Thyroid gland (tissue), 4 donors: ENCODE results near the gene USO1. TPM values are rescaled to one million over a fixed set of nuclear protein-coding genes. Genes with fewer than 3 reads are reported as not detected.

Experiments
- DNase-seq, 2 donors: peaks; one replicate each; pipeline ENCODE4 v3.0.0-alpha.2; 2019
- H3K27ac ChIP-seq, 3 donors: fragments of 200-600 bp; sonication (generic); 1 replicate in 2 of 3; 2 replicates in 1 of 3; pipeline ENCODE4 v1.5.1; 2016 to 2019; ENCODE audit warnings: mild to moderate bottlenecking in 1 of 3, moderate library complexity in 1 of 3
- H3K27me3 ChIP-seq: fragments of 200-600 bp; sonication (generic); one replicate; pipeline ENCODE4 v1.5.1; 2019
- H3K36me3 ChIP-seq, 2 donors: fragments of 200-600 bp; sonication (generic); one replicate each; pipeline ENCODE4 v1.5.1; 2016 to 2019
- H3K4me1 ChIP-seq, 2 donors: fragments of 200-600 bp; sonication (generic); one replicate each; pipeline ENCODE4 v1.5.1; 2017 to 2019
- H3K4me3 ChIP-seq, 3 donors: fragments of 200-600 bp; sonication (generic); replicated peaks in 1 of 3; 1 replicate in 2 of 3; 2 replicates in 1 of 3; pipeline ENCODE4 v1.5.1; 2016; ENCODE audit warnings: mild to moderate bottlenecking in 1 of 3
- H3K9me3 ChIP-seq: fragments of 200-600 bp; sonication (generic); one replicate; pipeline ENCODE4 v1.5.1; 2017
- CTCF ChIP-seq, 6 experiments: fragments of 200-600 bp in 3 of 6; fragments of 450-650 bp in 3 of 6; sonication (generic) in 3 of 6; IDR thresholded peaks; one replicate each; pipeline ENCODE4 v1.5.1; 2016 to 2019; ENCODE audit warnings: antibody characterized with exemption in 6 of 6, mild to moderate bottlenecking in 2 of 6, inconsistent platforms in 1 of 6, moderate library complexity in 1 of 6
- POLR2A ChIP-seq, 2 donors: fragments of 450-650 bp; IDR thresholded peaks; one replicate each; pipeline ENCODE4 v1.6.1; 2017; ENCODE audit warnings: antibody characterized with exemption in 2 of 2, mild to moderate bottlenecking in 2 of 2, moderate library complexity in 1 of 2
- WGBS, 2 donors: methylation state at CpG; one replicate each; pipeline ENCODE4 v1.1.5; 2017; 5-methylcytosine and 5-hydroxymethylcytosine counted together
- intact Hi-C: fragments of 100-400 bp; cut with DNase I; formaldehyde crosslinking; loops from one replicate; pipeline ENCODE4 v1.15.1; 2023
- total RNA-seq, 4 donors: library from RNA; depleted of rRNA; stranded (reverse); fragments of >200 nt; gene quantifications; one replicate each; pipeline ENCODE4 v1.2.3, GENCODE V29; 2016

USO1 gene
- total RNA-seq, 4 donors from 2014 or later, result 97.2 to 102 (median 100) TPM

DNA sequence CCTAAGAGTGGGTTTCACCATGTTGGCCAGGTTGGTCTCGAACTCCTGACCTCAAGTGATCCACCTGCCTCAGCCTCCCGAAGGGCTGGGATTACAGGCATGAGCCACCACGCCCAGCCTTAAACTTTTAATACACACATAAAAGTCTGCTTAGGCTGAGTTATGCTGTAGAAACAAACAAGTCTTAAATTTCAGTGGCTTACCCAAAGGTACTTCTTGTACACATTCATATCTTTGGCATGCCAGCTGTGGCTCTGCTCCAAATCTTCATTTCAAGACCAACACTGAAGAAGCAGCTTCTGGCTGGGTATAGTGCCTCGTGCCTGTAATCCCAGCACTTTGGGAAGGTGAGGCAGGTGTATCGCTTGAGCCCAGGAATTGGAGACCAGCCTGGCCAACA, 97.6 kb downstream of the USO1 start:
- Histone ChIP-seq H3K4me1 (peaks cover 10 to 15% of the 10 kb centered on the region in 2 donors), H3K27ac (no peak overlapping the region), H3K36me3 (no peaks in the 10 kb centered on the region), H3K4me3 (no peak overlapping the region), H3K27me3 (no peaks in the 10 kb centered on the region), H3K9me3 (no peaks in the 10 kb centered on the region)
- DNase-seq, result peak in 1 of 2 donors; percentile 41
- TF ChIP-seq CTCF (IDR thresholded peaks at IDR 0.05), result no peak
- no peak for TF ChIP-seq POLR2A (IDR thresholded peaks at IDR 0.05)
- intact Hi-C loops, result no loop called here
- WGBS, 2 donors, result 89 to 92% methylated on average over 5 of the region's 5 CpGs

GRCh38 chr4:75822416-75822815, 98.0 kb downstream of the USO1 start:
- intact Hi-C loops, result no loop called here
- no peaks in the 10 kb centered on the region for H3K9me3 ChIP-seq
- H3K27me3 ChIP-seq, result no peaks in the 10 kb centered on the region
- TF ChIP-seq POLR2A (IDR thresholded peaks at IDR 0.05) (no peak), CTCF (IDR thresholded peaks at IDR 0.05) (no peak)
- no peaks in the 10 kb centered on the region for H3K36me3 ChIP-seq
- DNase-seq, result no peak
- WGBS, 2 donors, result 92 to 94% methylated on average over 5 of the region's 5 CpGs
- H3K27ac ChIP-seq, result no peak overlapping the region
- peaks cover 10 to 15% of the 10 kb centered on the region in 2 donors for H3K4me1 ChIP-seq
- H3K4me3 ChIP-seq, result no peak overlapping the region

DNA sequence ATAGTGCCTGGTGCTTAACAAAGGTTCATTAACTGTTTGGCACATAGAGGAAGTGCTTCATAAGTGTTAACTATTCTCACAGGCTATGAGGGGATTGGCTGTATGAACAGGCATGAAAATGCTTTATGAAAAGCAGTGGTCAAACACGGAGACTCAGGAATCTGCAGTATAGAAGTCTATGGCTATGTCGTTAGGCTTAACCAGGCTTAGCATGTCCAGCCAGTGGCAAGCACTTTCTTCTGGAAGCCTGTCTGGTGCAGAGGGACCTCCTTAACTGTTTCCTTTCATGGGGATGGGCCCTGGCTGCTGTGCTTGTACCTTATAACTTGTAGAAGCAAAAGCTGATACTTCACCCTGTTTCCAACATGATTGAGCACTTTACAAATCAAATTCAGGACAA, 99.4 kb downstream of the USO1 start:
- DNase-seq, result no peak
- peaks cover 0 to 7% of the 10 kb centered on the region in 2 donors for H3K4me1 ChIP-seq
- no peak overlapping the region for H3K4me3 ChIP-seq
- no peak overlapping the region for H3K27ac ChIP-seq
- no peaks in the 10 kb centered on the region for H3K9me3 ChIP-seq
- no peaks in the 10 kb centered on the region for H3K36me3 ChIP-seq
- TF ChIP-seq CTCF (IDR thresholded peaks at IDR 0.05), result no peak
- no peak for TF ChIP-seq POLR2A (IDR thresholded peaks at IDR 0.05)
- intact Hi-C loops, result no loop called here
- WGBS, 2 donors, result 59 to 71% methylated on average over 2 of the region's 2 CpGs
- no peaks in the 10 kb centered on the region for H3K27me3 ChIP-seq

DNA sequence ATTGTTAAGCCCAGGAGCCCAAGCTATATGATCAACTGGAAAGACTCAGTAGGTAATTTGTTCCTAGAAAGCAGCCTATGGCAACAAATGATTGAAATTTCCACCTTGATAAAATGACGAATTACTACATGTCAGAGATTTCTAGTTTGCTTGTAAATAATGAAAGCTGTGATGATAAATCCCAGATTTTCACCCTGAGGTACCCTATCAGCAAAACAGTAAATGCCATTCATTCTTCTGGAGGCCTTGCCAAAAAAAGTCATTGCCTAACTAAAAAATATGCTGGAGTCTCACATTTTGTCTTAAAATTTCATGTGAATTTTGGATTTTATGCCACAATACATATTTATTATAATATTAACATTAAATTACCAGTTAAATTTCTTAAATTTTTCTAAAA, 106.5 kb downstream of the USO1 start:
- intact Hi-C loops, result no loop called here
- Histone ChIP-seq H3K27me3 (no peaks in the 10 kb centered on the region), H3K4me3 (no peak overlapping the region), H3K9me3 (no peaks in the 10 kb centered on the region), H3K27ac (no peak overlapping the region), H3K36me3 (no peaks in the 10 kb centered on the region), H3K4me1 (no peaks in the 10 kb centered on the region)
- TF ChIP-seq CTCF (IDR thresholded peaks at IDR 0.05), result no peak
- no peak for TF ChIP-seq POLR2A (IDR thresholded peaks at IDR 0.05)
- WGBS, 2 donors, result 79 to 92% methylated on average over 1 of the region's 1 CpG
- no peak for DNase-seq

DNA sequence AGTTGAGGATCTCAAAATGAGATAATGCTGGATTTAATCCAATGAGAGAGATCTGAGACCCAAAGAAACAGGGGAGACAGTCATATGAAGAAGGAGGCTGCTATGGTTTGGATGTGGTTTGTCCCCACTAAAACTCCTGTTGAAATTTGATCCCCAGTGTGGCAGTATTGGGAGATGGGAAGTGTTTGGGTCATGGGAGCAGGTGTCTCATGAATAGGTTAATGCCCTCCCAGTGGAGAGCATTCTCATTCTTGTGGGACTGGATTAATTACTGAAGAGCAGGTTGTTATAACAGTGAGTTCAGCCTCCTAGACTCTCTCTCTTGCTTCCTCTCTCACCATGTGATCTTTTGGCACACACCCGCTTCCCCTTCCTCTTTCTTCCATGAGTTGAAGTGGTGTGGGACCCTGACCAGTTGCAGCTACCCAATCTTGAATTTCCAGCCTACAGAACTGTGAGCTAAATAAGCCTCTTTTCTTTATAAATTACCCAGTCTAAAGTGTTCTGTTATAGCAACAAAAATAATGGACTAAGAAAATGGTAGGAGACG, 107.6 kb downstream of the USO1 start:
- 70 to 82% methylated on average over 2 of the region's 2 CpGs for WGBS, 2 donors
- Histone ChIP-seq H3K27ac (no peak overlapping the region), H3K9me3 (no peaks in the 10 kb centered on the region), H3K27me3 (no peaks in the 10 kb centered on the region), H3K36me3 (no peaks in the 10 kb centered on the region), H3K4me3 (no peak overlapping the region), H3K4me1 (no peaks in the 10 kb centered on the region)
- intact Hi-C loops, result no loop called here
- TF ChIP-seq POLR2A (IDR thresholded peaks at IDR 0.05) (no peak), CTCF (IDR thresholded peaks at IDR 0.05) (no peak)
- no peak for DNase-seq
